ENCODE results near the gene FANK1.
"Not testable (repeated sequence)": the region's sequence is repeated elsewhere in the genome, so short reads cannot be mapped to it uniquely, and the experiment has no call there.

The FANK1 gene

GRCh38 chr10:125866421-125867029 lies 29.8 kb upstream of the FANK1 start:
- no peak for TF ChIP-seq POLR2A (IDR thresholded peaks at IDR 0.05; ENCODE audit: low read depth, low read length)
- no peak for TF ChIP-seq POLR2AphosphoS5 (IDR thresholded peaks at IDR 0.05; ENCODE audit: low read depth, low read length)
- TF ChIP-seq TAF1 (IDR thresholded peaks at IDR 0.05; ENCODE audit: borderline replicate concordance, low read depth, low read length): no peak
- DNase-seq (ENCODE audit: insufficient read length) (no peak), FAIRE-seq (no peak)

GRCh38 chr10:125868372-125868975 lies 27.9 kb upstream of the FANK1 start:
- FAIRE-seq (peak; percentile 53), DNase-seq (ENCODE audit: insufficient read length) (no peak)
- TF ChIP-seq POLR2AphosphoS5 (IDR thresholded peaks at IDR 0.05; ENCODE audit: low read depth, low read length): no peak
- no peak for TF ChIP-seq POLR2A (IDR thresholded peaks at IDR 0.05; ENCODE audit: low read depth, low read length)
- no peak for TF ChIP-seq TAF1 (IDR thresholded peaks at IDR 0.05; ENCODE audit: borderline replicate concordance, low read depth, low read length)

GRCh38 chr10:125871338-125871737 lies 25.0 kb upstream of the FANK1 start:
- DNase-seq (ENCODE audit: insufficient read length): no peak
- no peak for TF ChIP-seq POLR2AphosphoS5 (IDR thresholded peaks at IDR 0.05; ENCODE audit: low read depth, low read length)
- TF ChIP-seq POLR2A (IDR thresholded peaks at IDR 0.05; ENCODE audit: low read depth, low read length): no peak
- TF ChIP-seq TAF1 (IDR thresholded peaks at IDR 0.05; ENCODE audit: borderline replicate concordance, low read depth, low read length): no peak
- FAIRE-seq: no peak

GRCh38 chr10:125878957-125879835 lies 17.2 kb upstream of the FANK1 start:
- FAIRE-seq (no peak), DNase-seq (ENCODE audit: insufficient read length) (no peak)
- no peak for TF ChIP-seq POLR2AphosphoS5 (IDR thresholded peaks at IDR 0.05; ENCODE audit: low read depth, low read length)
- TF ChIP-seq POLR2A (IDR thresholded peaks at IDR 0.05; ENCODE audit: low read depth, low read length): no peak
- no peak for TF ChIP-seq TAF1 (IDR thresholded peaks at IDR 0.05; ENCODE audit: borderline replicate concordance, low read depth, low read length)

- TF ChIP-seq POLR2A (IDR thresholded peaks at IDR 0.05; ENCODE audit: low read depth, low read length): no peak
- TF ChIP-seq TAF1 (IDR thresholded peaks at IDR 0.05; ENCODE audit: borderline replicate concordance, low read depth, low read length): no peak
- no peak for TF ChIP-seq POLR2AphosphoS5 (IDR thresholded peaks at IDR 0.05; ENCODE audit: low read depth, low read length)
- FAIRE-seq: no peak
- no peak for DNase-seq (ENCODE audit: insufficient read length)
Measured at GRCh38 chr10:125880719-125881118, 15.6 kb upstream of the FANK1 start.

- FAIRE-seq (no peak), DNase-seq (ENCODE audit: insufficient read length) (no peak)
- TF ChIP-seq POLR2AphosphoS5 (IDR thresholded peaks at IDR 0.05; ENCODE audit: low read depth, low read length): no peak
- TF ChIP-seq TAF1 (IDR thresholded peaks at IDR 0.05; ENCODE audit: borderline replicate concordance, low read depth, low read length): no peak
- no peak for TF ChIP-seq POLR2A (IDR thresholded peaks at IDR 0.05; ENCODE audit: low read depth, low read length)
Measured at GRCh38 chr10:125881192-125881591, 15.2 kb upstream of the FANK1 start, which contains the start of gene DHX32. DHX32 (minus strand) TSS chr10:125881292; CDS start chr10:125880824, 468 bp downstream.

GRCh38 chr10:125882596-125882995 lies 13.8 kb upstream of the FANK1 start:
- TF ChIP-seq POLR2AphosphoS5 (IDR thresholded peaks at IDR 0.05; ENCODE audit: low read depth, low read length): no peak
- TF ChIP-seq POLR2A (IDR thresholded peaks at IDR 0.05; ENCODE audit: low read depth, low read length): no peak
- DNase-seq (ENCODE audit: insufficient read length) (no peak), FAIRE-seq (no peak)

- TF ChIP-seq TAF1 (IDR thresholded peaks at IDR 0.05; ENCODE audit: borderline replicate concordance, low read depth, low read length): no peak
- no peak for TF ChIP-seq POLR2A (IDR thresholded peaks at IDR 0.05; ENCODE audit: low read depth, low read length)
- no peak for TF ChIP-seq POLR2AphosphoS5 (IDR thresholded peaks at IDR 0.05; ENCODE audit: low read depth, low read length)
- FAIRE-seq (no peak), DNase-seq (ENCODE audit: insufficient read length) (no peak)
Measured at GRCh38 chr10:125883211-125883610, 13.2 kb upstream of the FANK1 start.

GRCh38 chr10:125886914-125887512 lies 9.4 kb upstream of the FANK1 start:
- FAIRE-seq (no peak), DNase-seq (ENCODE audit: insufficient read length) (no peak)
- TF ChIP-seq POLR2A (IDR thresholded peaks at IDR 0.05; ENCODE audit: low read depth, low read length) (no peak), TAF1 (IDR thresholded peaks at IDR 0.05; ENCODE audit: borderline replicate concordance, low read depth, low read length) (no peak), POLR2AphosphoS5 (IDR thresholded peaks at IDR 0.05; ENCODE audit: low read depth, low read length) (no peak)

- not testable (repeated sequence) for DNase-seq (ENCODE audit: insufficient read length); FAIRE-seq
Measured at GRCh38 chr10:125889441-125889840, 6.9 kb upstream of the FANK1 start.

GRCh38 chr10:125892402-125892801 lies 4.0 kb upstream of the FANK1 start:
- DNase-seq (ENCODE audit: insufficient read length); FAIRE-seq: not testable (repeated sequence)

GRCh38 chr10:125894176-125894575 lies 2.2 kb upstream of the FANK1 start:
- FAIRE-seq; DNase-seq (ENCODE audit: insufficient read length): not testable (repeated sequence)

- FAIRE-seq: not testable (repeated sequence)
- DNase-seq (ENCODE audit: insufficient read length): peak; percentile 25
Measured at GRCh38 chr10:125895130-125896087, 955 bp upstream of the FANK1 start.

GRCh38 chr10:125897317-125897716 lies 953 bp downstream of the FANK1 start:
- FAIRE-seq: not testable (repeated sequence)

GRCh38 chr10:125900963-125901362 lies 4.6 kb downstream of the FANK1 start:
- DNase-seq (ENCODE audit: insufficient read length); FAIRE-seq: not testable (repeated sequence)

More at GRCh38 chr10:125897317-125897716, 953 bp downstream of the FANK1 start:
- not testable (repeated sequence) for DNase-seq (ENCODE audit: insufficient read length)
